ENCODE results near the gene CBLIF.

- no peak for TF ChIP-seq EZH2 (IDR thresholded peaks at IDR 0.05; ENCODE audit: insufficient read depth, poor library complexity, severe bottlenecking)
- no peak for TF ChIP-seq EZH2phosphoT487 (IDR thresholded peaks at IDR 0.05; ENCODE audit: insufficient read depth, low read depth)
These were observed 29.5 kb downstream of the CBLIF start for GRCh38 chr11:59815754-59816153.

Measured in GM23248 (cell line).